ENCODE data around the gene TSNAX.
A peak's percentile ranks its signal among the peaks of the same experiment; 100 is the strongest.

Gene TSNAX

GRCh38 chr1:231527586-231528171 lies 790 bp upstream of the TSNAX start:
- no peaks in the 10 kb centered on the region for H3K27me3 ChIP-seq (replicated peaks; ENCODE audit: insufficient read depth, low read length)
- H2AFZ ChIP-seq (ENCODE audit: low read length), result peak overlapping the region; percentile 90
- no peaks in the 10 kb centered on the region for H3K9me2 ChIP-seq (replicated peaks; ENCODE audit: insufficient read depth, low read length)
- H4K20me1 ChIP-seq (ENCODE audit: insufficient read depth, low read length), result no peaks in the 10 kb centered on the region
- peaks cover 23% of the 10 kb centered on the region for H3K4me1 ChIP-seq (ENCODE audit: low read length)
- peaks cover 9% of the 10 kb centered on the region; the same call in 1 of the 2 replicates for H3F3A ChIP-seq (ENCODE audit: insufficient read depth, low read length)
- peak overlapping the region; percentile 91 for H3K4me2 ChIP-seq (ENCODE audit: low read depth, low read length)
- no peak overlapping the region; the same call in 1 of the 2 replicates for H3K27ac ChIP-seq (ENCODE audit: low read length)
- TF ChIP-seq CTCF (IDR thresholded peaks at IDR 0.05; ENCODE audit: low read length) (no peak), EZH2 (optimal IDR thresholded peaks at IDR 0.05; ENCODE audit: low read depth, low read length) (no peak), EZH2phosphoT487 (IDR thresholded peaks at IDR 0.05; ENCODE audit: low read length) (no peak)
- no peak for DNase-seq
- H3K9me3 ChIP-seq (replicated peaks; ENCODE audit: insufficient read depth, low read length), result no peaks in the 10 kb centered on the region
- H3K36me3 ChIP-seq (replicated peaks; ENCODE audit: insufficient read depth, low read length), result 0 out of 2 replicates have a peak, but pooled peaks cover 4% of the 10 kb centered on the region
- H3K79me2 ChIP-seq (ENCODE audit: low read length), result peaks cover 31% of the 10 kb centered on the region
- peak overlapping the region; percentile 84 for H3K9ac ChIP-seq (ENCODE audit: low read length)
- peak overlapping the region; percentile 72 for H3K4me3 ChIP-seq (ENCODE audit: low read length)

GRCh38 chr1:231533240-231533639 lies 4.8 kb downstream of the TSNAX start:
- Histone ChIP-seq H3K9me3 (replicated peaks; ENCODE audit: insufficient read depth, low read length) (no peaks in the 10 kb centered on the region), H3K36me3 (replicated peaks; ENCODE audit: insufficient read depth, low read length) (peaks cover 5% of the 10 kb centered on the region; the same call in 1 of the 2 replicates), H3F3A (ENCODE audit: insufficient read depth, low read length) (peaks cover 9% of the 10 kb centered on the region; the same call in 1 of the 2 replicates), H3K9me2 (replicated peaks; ENCODE audit: insufficient read depth, low read length) (no peaks in the 10 kb centered on the region), H2AFZ (ENCODE audit: low read length) (no peak overlapping the region), H3K27me3 (replicated peaks; ENCODE audit: insufficient read depth, low read length) (no peaks in the 10 kb centered on the region), H3K27ac (ENCODE audit: low read length) (no peak overlapping the region), H3K4me3 (ENCODE audit: low read length) (no peak overlapping the region), H3K79me2 (ENCODE audit: low read length) (peaks cover 58% of the 10 kb centered on the region), H3K4me2 (ENCODE audit: low read depth, low read length) (no peak overlapping the region), H3K9ac (ENCODE audit: low read length) (no peak overlapping the region), H3K4me1 (ENCODE audit: low read length) (peaks cover 9% of the 10 kb centered on the region), H4K20me1 (ENCODE audit: insufficient read depth, low read length) (no peaks in the 10 kb centered on the region)
- TF ChIP-seq EZH2 (optimal IDR thresholded peaks at IDR 0.05; ENCODE audit: low read depth, low read length) (no peak), EZH2phosphoT487 (IDR thresholded peaks at IDR 0.05; ENCODE audit: low read length) (no peak), CTCF (IDR thresholded peaks at IDR 0.05; ENCODE audit: low read length) (no peak)
- no peak for DNase-seq

- Histone ChIP-seq H3K9me2 (replicated peaks; ENCODE audit: insufficient read depth, low read length) (no peaks in the 10 kb centered on the region), H3K27ac (ENCODE audit: low read length) (no peak overlapping the region), H3F3A (ENCODE audit: insufficient read depth, low read length) (no peaks in the 10 kb centered on the region), H3K4me3 (ENCODE audit: low read length) (no peak overlapping the region), H3K36me3 (replicated peaks; ENCODE audit: insufficient read depth, low read length) (peaks cover 9% of the 10 kb centered on the region; the same call in 1 of the 2 replicates), H3K27me3 (replicated peaks; ENCODE audit: insufficient read depth, low read length) (no peaks in the 10 kb centered on the region), H3K4me1 (ENCODE audit: low read length) (peaks cover 5% of the 10 kb centered on the region), H4K20me1 (ENCODE audit: insufficient read depth, low read length) (no peaks in the 10 kb centered on the region), H3K4me2 (ENCODE audit: low read depth, low read length) (no peak overlapping the region), H3K79me2 (ENCODE audit: low read length) (peaks cover 52% of the 10 kb centered on the region), H2AFZ (ENCODE audit: low read length) (no peak overlapping the region), H3K9me3 (replicated peaks; ENCODE audit: insufficient read depth, low read length) (no peaks in the 10 kb centered on the region), H3K9ac (ENCODE audit: low read length) (no peak overlapping the region)
- DNase-seq, result no peak
- TF ChIP-seq EZH2 (optimal IDR thresholded peaks at IDR 0.05; ENCODE audit: low read depth, low read length) (no peak), CTCF (IDR thresholded peaks at IDR 0.05; ENCODE audit: low read length) (no peak), EZH2phosphoT487 (IDR thresholded peaks at IDR 0.05; ENCODE audit: low read length) (no peak)
Observed at GRCh38 chr1:231534703-231535159, 6.3 kb downstream of the TSNAX start.

All from MM.1S (cell line).